Neural cell (in vitro differentiated cells): ENCODE measurements around the gene WDR93. TPM values are rescaled to one million over a fixed set of nuclear protein-coding genes. Genes with fewer than 3 reads are reported as not detected.

Source experiments
- H2AFZ ChIP-seq: fragments of 200-600, 300-800 bp; sonication (generic), shearing (Covaris generic); 2 replicates; pipeline ENCODE4 v1.6.0; 2014; ENCODE audit warnings: low read depth, mild to moderate bottlenecking, antibody characterized with exemption, low read length, moderate library complexity
- H3F3A ChIP-seq: fragments of 200-600 bp; shearing (Covaris generic); 2 replicates; pipeline ENCODE4 v1.6.1; 2016; ENCODE audit warnings: mild to moderate bottlenecking, moderate library complexity, mixed read lengths, antibody characterized with exemption, low read length; ENCODE audit not compliant: insufficient read depth, poor library complexity, severe bottlenecking
- H3K27ac ChIP-seq: fragments of 200-600, 300-800 bp; sonication (generic), shearing (Covaris generic); 2 replicates; pipeline ENCODE4 v1.5.1; 2014; ENCODE audit warnings: mild to moderate bottlenecking, low read length, moderate library complexity
- H3K27me3 ChIP-seq: fragments of 300-800, 200-600 bp; sonication (generic), shearing (Covaris generic); 2 replicates; pipeline ENCODE4 v1.6.0; 2014; ENCODE audit warnings: mild to moderate bottlenecking, low read depth, low read length, moderate library complexity; ENCODE audit not compliant: insufficient read depth
- H3K36me3 ChIP-seq: fragments of 300-800, 200-600 bp; sonication (generic), shearing (Covaris generic); 2 replicates; pipeline ENCODE4 v1.5.1; 2014; ENCODE audit warnings: mild to moderate bottlenecking, antibody characterized with exemption, low read length, moderate library complexity; ENCODE audit not compliant: insufficient read depth
- H3K4me2 ChIP-seq: fragments of 300-800, 200-600 bp; sonication (generic), shearing (Covaris generic); 2 replicates; pipeline ENCODE4 v1.6.0; 2014; ENCODE audit warnings: mild to moderate bottlenecking, low read length
- H3K4me3 ChIP-seq: fragments of 300-800, 200-600 bp; sonication (generic), shearing (Covaris generic); 2 replicates; pipeline ENCODE4 v1.5.1; 2014; ENCODE audit warnings: mild to moderate bottlenecking, low read length, moderate library complexity
- H3K79me2 ChIP-seq: fragments of 200-600 bp; shearing (Covaris generic); replicated peaks from 2 replicates; pipeline ENCODE4 v1.6.0; 2014; ENCODE audit warnings: mild to moderate bottlenecking, low read length, moderate library complexity; ENCODE audit not compliant: insufficient read depth
- H3K9ac ChIP-seq: fragments of 300-800, 200-600 bp; sonication (generic), shearing (Covaris generic); 2 replicates; pipeline ENCODE4 v1.6.1; 2016; ENCODE audit warnings: mild to moderate bottlenecking, low read length, mixed read lengths
- H3K9me2 ChIP-seq: fragments of 200-600 bp; shearing (Covaris generic); 2 replicates; pipeline ENCODE4 v1.6.1; 2016; ENCODE audit warnings: mild to moderate bottlenecking, low read length, mixed read lengths; ENCODE audit not compliant: insufficient read depth
- H3K9me3 ChIP-seq: fragments of 200-600, 300-800 bp; sonication (generic), shearing (Covaris generic); 2 replicates; pipeline ENCODE4 v1.6.1; 2016; ENCODE audit warnings: mild to moderate bottlenecking, mixed run types, low read length, moderate library complexity, mixed read lengths
- H4K20me1 ChIP-seq: fragments of 200-600 bp; shearing (Covaris generic); 2 replicates; pipeline ENCODE4 v1.6.1; 2016; ENCODE audit warnings: mild to moderate bottlenecking, mixed run types; ENCODE audit not compliant: insufficient read depth
- CTCF ChIP-seq: fragments of 450-650 bp; IDR thresholded peaks from 2 replicates; pipeline ENCODE4 v1.5.1; 2014; ENCODE audit warnings: antibody characterized with exemption, mild to moderate bottlenecking, moderate library complexity; ENCODE audit not compliant: poor library complexity, severe bottlenecking
- EP300 ChIP-seq: fragments of 450-650 bp; conservative IDR thresholded peaks from 2 replicates; pipeline ENCODE4 v1.6.1; 2014; ENCODE audit warnings: antibody characterized with exemption, mild to moderate bottlenecking, moderate library complexity; ENCODE audit not compliant: poor library complexity, severe bottlenecking
- MXI1 ChIP-seq: fragments of 450-650 bp; conservative IDR thresholded peaks from 2 replicates; pipeline ENCODE4 v1.6.1; 2014; ENCODE audit warnings: antibody characterized with exemption, mild to moderate bottlenecking; ENCODE audit not compliant: poor library complexity, severe bottlenecking
- POLR2AphosphoS5 ChIP-seq: IDR thresholded peaks from 2 replicates; pipeline ENCODE4 v1.6.1; 2012
- RAD21 ChIP-seq: fragments of 450-650 bp; conservative IDR thresholded peaks from 2 replicates; pipeline ENCODE4 v1.6.1; 2014; ENCODE audit warnings: antibody characterized with exemption, mild to moderate bottlenecking, moderate library complexity
- REST ChIP-seq: IDR thresholded peaks from 2 replicates; pipeline ENCODE4 v1.6.1; 2012; ENCODE audit warnings: borderline replicate concordance
- SMC3 ChIP-seq: fragments of 450-650 bp; conservative IDR thresholded peaks from 2 replicates; pipeline ENCODE4 v1.6.1; 2014; ENCODE audit warnings: antibody characterized with exemption, mild to moderate bottlenecking, moderate library complexity; ENCODE audit not compliant: poor library complexity
- TAF1 ChIP-seq: IDR thresholded peaks from 2 replicates; pipeline ENCODE4 v1.6.1; 2012; ENCODE audit warnings: low read depth
- polyA plus RNA-seq: library from polyadenylated mRNA; depleted of rRNA; stranded (reverse); fragments of >200 nt; gene quantifications from 2 replicates; pipeline ENCODE4 v1.2.3, GENCODE V29; 2014

Gene WDR93
- polyA plus RNA-seq, 1 donor from 2014 or later: 0.41 TPM

GRCh38 chr15:89664441-89665350, 25.9 kb upstream of the WDR93 start:
- Histone ChIP-seq H3K9me2 (no peaks in the 10 kb centered on the region), H3K36me3 (no peaks in the 10 kb centered on the region), H3K79me2 (no peaks in the 10 kb centered on the region), H3K4me2 (no peak overlapping the region), H2AFZ (no peak overlapping the region), H3K9ac (peak overlapping the region; percentile 26), H3K27ac (no peak overlapping the region), H3F3A (no peaks in the 10 kb centered on the region), H3K27me3 (peaks cover 18% of the 10 kb centered on the region), H4K20me1 (no peaks in the 10 kb centered on the region), H3K4me3 (peak overlapping the region; percentile 56), H3K9me3 (no peaks in the 10 kb centered on the region)
- no peak for TF ChIP-seq RAD21

GRCh38 chr15:89665449-89666181, 25.0 kb upstream of the WDR93 start:
- no peaks in the 10 kb centered on the region for H3F3A ChIP-seq
- no peaks in the 10 kb centered on the region for H3K9me3 ChIP-seq
- no peak overlapping the region for H3K4me2 ChIP-seq
- no peak for TF ChIP-seq SMC3
- TF ChIP-seq RAD21: no peak
- TF ChIP-seq CTCF: no peak
- TF ChIP-seq MXI1: no peak
- no peak for TF ChIP-seq POLR2AphosphoS5
- no peak for TF ChIP-seq EP300
- TF ChIP-seq REST: no peak
- TF ChIP-seq TAF1: no peak
- peak overlapping the region; percentile 56 for H3K4me3 ChIP-seq
- H3K27me3 ChIP-seq: peaks cover 18% of the 10 kb centered on the region
- H2AFZ ChIP-seq: no peak overlapping the region
- H3K36me3 ChIP-seq: no peaks in the 10 kb centered on the region
- no peak overlapping the region for H3K27ac ChIP-seq
- peak overlapping the region; percentile 26 for H3K9ac ChIP-seq
- no peaks in the 10 kb centered on the region for H3K9me2 ChIP-seq
- no peaks in the 10 kb centered on the region for H4K20me1 ChIP-seq
- H3K79me2 ChIP-seq: no peaks in the 10 kb centered on the region
